DND-41 (cell line): ENCODE data around the gene KCTD11.

Source experiments
- CTCF ChIP-seq: IDR thresholded peaks from 2 replicates; pipeline ENCODE4 v1.5.1; 2012; ENCODE audit warnings: borderline replicate concordance, low read length, moderate library complexity, mild to moderate bottlenecking; ENCODE audit not compliant: poor library complexity, severe bottlenecking; ENCODE audit errors: extremely low read depth
- EZH2 ChIP-seq: IDR thresholded peaks from 3 replicates; pipeline ENCODE4 v1.6.1; 2012; ENCODE audit warnings: borderline replicate concordance, low read depth, mild to moderate bottlenecking, moderate library complexity, low read length, inconsistent platforms; ENCODE audit not compliant: severe bottlenecking

- no peak for TF ChIP-seq CTCF
- no peak for TF ChIP-seq EZH2
Observed at GRCh38 chr17:7374353-7374752, 22.4 kb downstream of the KCTD11 start.
